Keratinocyte (primary cell): ENCODE measurements around the gene NKX3-2. TPM values are rescaled to one million over a fixed set of nuclear protein-coding genes. Genes with fewer than 3 reads are reported as not detected.

Experiments used
- DNase-seq: peaks from one replicate; pipeline ENCODE4 v3.0.0-alpha.2; 2011; ENCODE audit warnings: low read depth, missing footprints, low spot score
- FAIRE-seq: peaks from 2 replicates; lab custom pipeline; 2011; peaks lifted over from hg19 to GRCh38; lab: Jason Lieb, UNC
- H2AFZ ChIP-seq: 2 replicates; pipeline ENCODE4 v1.6.0; 2012; ENCODE audit warnings: low read length, control low read depth, inconsistent platforms; ENCODE audit not compliant: control insufficient read depth
- H3K27ac ChIP-seq: 2 replicates; pipeline ENCODE4 v1.5.1; 2011; ENCODE audit warnings: low read length; ENCODE audit not compliant: control insufficient read depth, insufficient read depth
- H3K27me3 ChIP-seq: 3 replicates; pipeline ENCODE4 v1.6.0; 2011; ENCODE audit warnings: low read length; ENCODE audit not compliant: control insufficient read depth, insufficient read depth; ENCODE audit errors: extremely low read depth
- H3K36me3 ChIP-seq, 2 experiments: 2 replicates in 1 of 2; 3 replicates in 1 of 2; pipeline ENCODE4 v1.5.1; 2011; ENCODE audit warnings: low read length in 2 of 2, mild to moderate bottlenecking in 1 of 2; ENCODE audit not compliant: control insufficient read depth in 2 of 2, insufficient read depth in 2 of 2; ENCODE audit errors: extremely low read depth in 1 of 2
- H3K4me1 ChIP-seq: 3 replicates; pipeline ENCODE4 v1.5.1; 2011; ENCODE audit warnings: low read length; ENCODE audit not compliant: control insufficient read depth, insufficient read depth; ENCODE audit errors: extremely low read depth
- H3K4me2 ChIP-seq: 3 replicates; pipeline ENCODE4 v1.6.0; 2011; ENCODE audit warnings: low read depth, low read length; ENCODE audit not compliant: control insufficient read depth, insufficient read depth; ENCODE audit errors: extremely low read depth
- H3K4me3 ChIP-seq, 3 experiments: fragments of 200-600 bp in 1 of 3; sonication (generic) in 1 of 3; 2 replicates in 2 of 3; 3 replicates in 1 of 3; pipeline ENCODE4 v1.5.1; 2011 to 2016; ENCODE audit warnings: low read length in 3 of 3, mild to moderate bottlenecking in 3 of 3, control low read depth in 2 of 3, inconsistent platforms in 1 of 3, low read depth in 1 of 3, mixed read lengths in 1 of 3, mixed run types in 1 of 3, moderate library complexity in 1 of 3; ENCODE audit not compliant: control insufficient read depth in 2 of 3, insufficient read depth in 2 of 3; ENCODE audit errors: extremely low read depth in 1 of 3
- H3K79me2 ChIP-seq: 2 replicates; pipeline ENCODE4 v1.6.0; 2012; ENCODE audit warnings: low read length; ENCODE audit not compliant: control insufficient read depth, insufficient read depth
- H3K9ac ChIP-seq: 3 replicates; pipeline ENCODE4 v1.6.0; 2011; ENCODE audit warnings: low read length; ENCODE audit not compliant: control insufficient read depth, insufficient read depth; ENCODE audit errors: extremely low read depth
- H3K9me1 ChIP-seq: 3 replicates; pipeline ENCODE4 v1.6.0; 2011; ENCODE audit warnings: low read length; ENCODE audit not compliant: control insufficient read depth, insufficient read depth; ENCODE audit errors: extremely low read depth
- H3K9me3 ChIP-seq: 2 replicates; pipeline ENCODE4 v1.5.1; 2012; ENCODE audit warnings: low read depth, low read length; ENCODE audit not compliant: control insufficient read depth
- H4K20me1 ChIP-seq: 3 replicates; pipeline ENCODE4 v1.6.0; 2011; ENCODE audit warnings: low read length; ENCODE audit not compliant: control insufficient read depth, insufficient read depth; ENCODE audit errors: extremely low read depth
- CTCF ChIP-seq, 3 experiments: IDR thresholded peaks in 1 of 3; conservative IDR thresholded peaks in 1 of 3; optimal IDR thresholded peaks in 1 of 3; 2 replicates in 2 of 3; 3 replicates in 1 of 3; pipeline versions ENCODE3 to v1.5.1; 2011; ENCODE audit warnings: low read length in 3 of 3, mild to moderate bottlenecking in 3 of 3, moderate library complexity in 2 of 3, control low read depth in 1 of 3, inconsistent platforms in 1 of 3; ENCODE audit not compliant: insufficient read depth in 2 of 3; ENCODE audit errors: extremely low read depth in 1 of 3
- EZH2 ChIP-seq: IDR thresholded peaks from one replicate; pipeline ENCODE4 v1.6.1; 2012; ENCODE audit warnings: inconsistent platforms, mild to moderate bottlenecking, low read length, moderate library complexity
- dilution Hi-C: fragments of 300-500 bp; cut with MboI; formaldehyde crosslinking; loops from one replicate; pipeline ENCODE4 v1.7.0; 2020; ENCODE audit warnings: low sequenced_read_pairs; ENCODE audit not compliant: extremely low pct_ligation_motif_present
- polyA plus RNA-seq, 5 experiments: library from polyadenylated mRNA; depleted of rRNA in 3 of 5; stranded (reverse) in 3 of 5; stranded (forward) in 1 of 5; unstranded in 1 of 5; fragments of >200 nt; gene quantifications; 1 replicate in 1 of 5; 2 replicates in 3 of 5; 3 replicates in 1 of 5; pipeline versions ENCODE4 v1.2.1 to v1.2.3, GENCODE V29; 2011 to 2012; ENCODE audit warnings: missing spikeins in 2 of 5, low read depth in 1 of 5, low replicate concordance in 1 of 5

The NKX3-2 gene
- polyA plus RNA-seq, 1 donor (not counting 4 experiments of a cell fraction or from before 2014, with no cell fraction given): 0.04 TPM

GRCh38 chr4:13521047-13521446 lies 23.3 kb downstream of the NKX3-2 start:
- H3K9ac ChIP-seq: no peak overlapping the region
- DNase-seq (no peak), FAIRE-seq (no peak)
- no peak overlapping the region for H2AFZ ChIP-seq
- H3K4me1 ChIP-seq: no peaks in the 10 kb centered on the region
- H3K4me2 ChIP-seq: no peak overlapping the region
- TF ChIP-seq EZH2 (no peak), CTCF (optimal IDR thresholded peaks at IDR 0.05 in 1 of 3, IDR thresholded peaks at IDR 0.05 in 1 of 3, conservative IDR thresholded peaks at IDR 0.05 in 1 of 3; ENCODE audit: extremely low read depth in 1 of 3, insufficient read depth in 2 of 3, low read length in 3 of 3) (no peak)
- H3K9me3 ChIP-seq: peaks cover 11% of the 10 kb centered on the region
- H4K20me1 ChIP-seq: no peaks in the 10 kb centered on the region
- H3K36me3 ChIP-seq: no peaks in the 10 kb centered on the region
- H3K9me1 ChIP-seq: no peaks in the 10 kb centered on the region
- peaks cover 52% of the 10 kb centered on the region for H3K27me3 ChIP-seq
- H3K79me2 ChIP-seq: no peaks in the 10 kb centered on the region
- no peak overlapping the region for H3K4me3 ChIP-seq
- no peak overlapping the region for H3K27ac ChIP-seq
- dilution Hi-C loops: no loop called here

GRCh38 chr4:13516315-13516860 lies 27.9 kb downstream of the NKX3-2 start:
- Histone ChIP-seq H3K27ac (no peak overlapping the region), H3K4me1 (no peaks in the 10 kb centered on the region), H3K9ac (no peak overlapping the region), H3K27me3 (peaks cover 13% of the 10 kb centered on the region), H3K4me2 (no peak overlapping the region), H4K20me1 (no peaks in the 10 kb centered on the region), H3K36me3 (no peaks in the 10 kb centered on the region), H3K9me3 (no peaks in the 10 kb centered on the region), H3K79me2 (no peaks in the 10 kb centered on the region), H2AFZ (no peak overlapping the region), H3K9me1 (no peaks in the 10 kb centered on the region), H3K4me3 (no peak overlapping the region)
- no peak for TF ChIP-seq EZH2
- TF ChIP-seq CTCF (optimal IDR thresholded peaks at IDR 0.05 in 1 of 3, IDR thresholded peaks at IDR 0.05 in 1 of 3, conservative IDR thresholded peaks at IDR 0.05 in 1 of 3; ENCODE audit: extremely low read depth in 1 of 3, insufficient read depth in 2 of 3, low read length in 3 of 3): no peak
- dilution Hi-C loops: no loop called here
- no peak for FAIRE-seq
- DNase-seq: no peak
